NCI-H2196 (cell line): Measurements from ENCODE around the gene FICD.
A peak's percentile ranks its signal among the peaks of the same experiment; 100 is the strongest.

Experiments
- DNase-seq: peaks from one replicate; lab custom pipeline; 2025; ENCODE audit not compliant: unreplicated experiment; lab: John Stamatoyannopoulos, UW

FICD gene

GRCh38 chr12:108498136-108498535 lies 16.9 kb upstream of the FICD start:
- DNase-seq = no peak

GRCh38 chr12:108502922-108503321 lies 12.2 kb upstream of the FICD start:
- no peak for DNase-seq

- DNase-seq = no peak
Observed at GRCh38 chr12:108505129-108505528, 9.9 kb upstream of the FICD start.

- DNase-seq = no peak
Observed at GRCh38 chr12:108507971-108508642, 7.0 kb upstream of the FICD start.

GRCh38 chr12:108509806-108510205 lies 5.3 kb upstream of the FICD start:
- no peak for DNase-seq

GRCh38 chr12:108510836-108511235 lies 4.2 kb upstream of the FICD start:
- DNase-seq = no peak

GRCh38 chr12:108511633-108512540 lies 3.2 kb upstream of the FICD start:
- DNase-seq = peak; percentile 68

GRCh38 chr12:108514468-108514972 lies 557 bp upstream of the FICD start:
- no peak for DNase-seq

GRCh38 chr12:108515916-108516315 lies 839 bp downstream of the FICD start:
- DNase-seq = no peak

GRCh38 chr12:108516511-108517275 lies 1.6 kb downstream of the FICD start:
- peak; percentile 14 for DNase-seq

GRCh38 chr12:108517288-108518100 lies 2.4 kb downstream of the FICD start:
- no peak for DNase-seq

- no peak for DNase-seq
Observed at GRCh38 chr12:108518101-108518715, 3.1 kb downstream of the FICD start.

GRCh38 chr12:108518716-108519496 lies 3.8 kb downstream of the FICD start:
- DNase-seq = no peak

- no peak for DNase-seq
Observed at GRCh38 chr12:108519558-108519957, 4.5 kb downstream of the FICD start.

- no peak for DNase-seq
Observed at GRCh38 chr12:108523365-108523764, 8.3 kb downstream of the FICD start.

- DNase-seq = no peak
Observed at GRCh38 chr12:108525681-108526080, 10.6 kb downstream of the FICD start.

- DNase-seq = no peak
Observed at GRCh38 chr12:108526482-108527165, 11.5 kb downstream of the FICD start.

GRCh38 chr12:108527166-108527496 lies 12.1 kb downstream of the FICD start:
- DNase-seq = no peak

- no peak for DNase-seq
Observed at GRCh38 chr12:108530161-108530560, 15.1 kb downstream of the FICD start.
